NT2/D1 (cell line): ENCODE measurements around the gene FN1.

Source experiments
- YY1 ChIP-seq: IDR thresholded peaks from 2 replicates; pipeline ENCODE4 v1.6.1; 2011; ENCODE audit not compliant: insufficient read length, insufficient read depth
- ZNF274 ChIP-seq: IDR thresholded peaks from 2 replicates; pipeline ENCODE4 v1.6.1; 2011; ENCODE audit warnings: mild to moderate bottlenecking, low read depth, low read length

GRCh38 chr2:215332872-215333595 lies 102.8 kb downstream of the FN1 start:
- TF ChIP-seq ZNF274 (no peak), YY1 (no peak)
